Muscle of arm (tissue), 12 donors: Measurements from ENCODE around the gene HDGFL1. TPM values are rescaled to one million over a fixed set of nuclear protein-coding genes. Genes with fewer than 3 reads are reported as not detected.

ENCODE experiments used
- DNase-seq: peaks from one replicate; pipeline ENCODE4 v3.0.0-alpha.2; 2013
- polyA plus RNA-seq, 12 donors: library from polyadenylated mRNA; unstranded; fragments of 120-200 nt; gene quantifications; one replicate each; pipeline ENCODE4 v1.2.1, GENCODE V29; 2013; ENCODE audit not compliant: insufficient read length in 12 of 12

Gene HDGFL1
- polyA plus RNA-seq, 12 donors: not detected

- no peak for DNase-seq
Observed at GRCh38 chr6:22589118-22589517, 19.8 kb downstream of the HDGFL1 start.

- no peak for DNase-seq
Observed at GRCh38 chr6:22590423-22590822, 21.1 kb downstream of the HDGFL1 start.

- no peak for DNase-seq
Observed at GRCh38 chr6:22593895-22594294, 24.5 kb downstream of the HDGFL1 start.

- DNase-seq: no peak
Observed at GRCh38 chr6:22596011-22596410, 26.6 kb downstream of the HDGFL1 start.

- DNase-seq: peak; percentile 23
Observed at GRCh38 chr6:22598339-22598738, 29.0 kb downstream of the HDGFL1 start.

- DNase-seq: no peak
Observed at GRCh38 chr6:22600059-22600458, 30.7 kb downstream of the HDGFL1 start.

- no peak for DNase-seq
Observed at GRCh38 chr6:22601984-22602383, 32.6 kb downstream of the HDGFL1 start.

GRCh38 chr6:22605736-22606135 lies 36.4 kb downstream of the HDGFL1 start:
- DNase-seq: no peak

- DNase-seq: no peak
Observed at GRCh38 chr6:22610127-22610526, 40.8 kb downstream of the HDGFL1 start.

- peak; percentile 37 for DNase-seq
Observed at GRCh38 chr6:22612236-22612635, 42.9 kb downstream of the HDGFL1 start.

GRCh38 chr6:22613051-22613450 lies 43.7 kb downstream of the HDGFL1 start:
- peak; percentile 33 for DNase-seq

- peak; percentile 79 for DNase-seq
Observed at GRCh38 chr6:22613695-22614094, 44.3 kb downstream of the HDGFL1 start.

GRCh38 chr6:22614547-22614946 lies 45.2 kb downstream of the HDGFL1 start:
- DNase-seq: no peak

GRCh38 chr6:22621028-22621427 lies 51.7 kb downstream of the HDGFL1 start:
- DNase-seq: no peak
